Bone marrow (tissue), 2 donors: ENCODE data around the gene HSD11B2.

Experiments used
- DNase-seq, 2 donors: peaks; one replicate each; lab custom pipeline; 2025; lab: John Stamatoyannopoulos, UW

Gene HSD11B2

DNA sequence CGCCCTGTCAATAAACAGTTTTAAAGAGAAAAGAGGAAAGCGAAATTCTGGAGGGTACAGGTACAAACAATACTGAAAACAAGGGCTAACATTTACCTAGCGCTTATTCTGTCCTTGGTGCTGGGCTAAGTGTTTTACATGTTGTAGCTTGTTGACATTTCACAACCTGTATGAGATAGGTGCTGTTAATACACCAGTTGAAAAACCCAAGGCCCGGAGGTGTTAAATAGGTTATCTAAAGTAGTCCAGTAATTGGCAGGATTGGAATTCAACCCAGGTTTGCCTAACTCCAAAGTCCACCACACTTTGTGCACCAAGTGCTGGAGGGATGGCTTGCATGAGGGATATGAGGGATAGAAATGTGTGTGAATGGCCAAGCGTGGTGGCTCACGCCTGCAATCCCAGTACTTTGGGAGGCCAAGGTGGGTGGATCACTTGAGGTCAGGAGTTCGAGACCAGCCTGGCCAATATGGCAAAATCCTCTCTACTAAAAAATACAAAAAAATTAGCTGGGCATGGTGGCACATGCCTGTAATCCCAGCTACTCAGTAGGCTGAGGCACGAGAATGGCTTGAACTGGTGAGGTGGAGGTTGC, 47.1 kb downstream of the HSD11B2 start:
- no peak for DNase-seq

DNA sequence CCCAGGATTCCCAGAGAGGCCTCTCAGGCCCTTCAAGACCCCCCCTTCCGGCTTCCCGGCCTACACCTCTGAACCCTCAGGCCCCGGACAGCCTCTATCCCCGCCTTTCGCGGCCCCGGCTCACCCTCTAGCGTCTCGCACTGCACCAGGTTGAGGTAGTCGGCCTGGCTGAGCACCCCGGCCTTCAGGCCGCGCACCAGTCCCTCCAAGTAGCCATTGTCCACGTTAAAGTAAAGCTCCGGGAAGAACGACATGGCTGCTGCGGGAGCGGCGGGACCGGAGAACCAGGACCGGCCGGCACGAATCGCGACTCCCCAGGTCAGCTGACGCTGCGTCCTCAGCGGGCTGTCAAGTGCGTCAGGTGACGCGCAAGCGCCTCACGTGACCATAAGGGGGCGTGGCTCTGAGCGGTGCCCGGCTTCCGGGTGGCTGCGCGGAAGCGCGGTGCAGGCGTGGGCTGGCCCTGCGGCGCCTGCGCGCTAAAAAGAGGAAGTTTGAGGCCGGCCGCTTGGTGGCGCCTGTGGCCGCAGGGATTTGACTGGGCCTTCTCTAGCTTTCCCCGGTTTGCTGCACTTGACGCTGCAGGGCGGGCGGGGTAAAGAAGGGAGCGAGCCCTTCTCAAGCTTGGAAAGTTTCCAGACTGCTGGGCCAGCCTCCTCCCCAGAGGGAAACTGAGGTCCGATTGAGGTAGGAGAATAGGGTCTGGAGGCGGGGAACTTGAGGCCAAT, 50.1 kb downstream of the HSD11B2 start, which contains the start of gene ATP6V0D1:
Gene ATP6V0D1, minus strand, starts transcription at position 325 of the 728 bp plus-strand sequence. Its CDS starts 71 bp downstream, at position 254.
- DNase-seq = peak; percentile 95 to 96

- no peak for DNase-seq
Observed at GRCh38 chr16:67481561-67482232, 50.8 kb downstream of the HSD11B2 start.

DNA sequence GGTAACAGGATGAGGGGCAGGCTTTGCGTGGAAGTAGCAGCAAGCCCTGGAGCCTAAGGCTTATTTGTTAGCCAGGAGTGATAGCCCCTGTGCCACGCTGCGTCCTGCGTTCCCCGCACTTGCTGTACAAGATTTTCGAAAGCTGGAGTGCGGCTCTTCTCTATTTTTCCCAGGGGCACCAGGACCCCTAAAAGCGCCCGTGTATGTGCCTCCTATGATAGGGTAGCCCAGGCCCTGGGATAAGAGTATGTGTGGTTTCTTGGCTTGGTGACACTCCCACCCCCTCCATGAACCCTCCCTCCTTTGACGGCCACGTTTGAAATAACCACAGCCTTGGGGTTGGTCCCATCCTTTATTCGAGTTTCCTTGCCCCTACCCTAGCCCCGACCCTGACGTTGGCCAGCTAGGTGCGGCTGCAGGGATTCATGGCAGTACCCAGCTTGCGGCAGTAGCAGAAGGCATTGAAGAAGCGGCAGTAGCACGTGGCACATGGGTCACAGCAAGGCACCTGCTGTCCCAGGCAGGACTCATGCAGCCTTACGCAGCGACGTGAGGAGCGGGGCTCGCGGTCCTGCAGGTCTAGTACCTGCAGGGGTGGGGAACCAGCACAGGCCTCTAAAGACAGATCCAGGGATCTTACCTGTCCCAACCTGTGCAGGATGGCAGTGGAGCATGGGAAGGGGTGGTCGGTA, 51.5 kb downstream of the HSD11B2 start:
- no peak for DNase-seq

DNA sequence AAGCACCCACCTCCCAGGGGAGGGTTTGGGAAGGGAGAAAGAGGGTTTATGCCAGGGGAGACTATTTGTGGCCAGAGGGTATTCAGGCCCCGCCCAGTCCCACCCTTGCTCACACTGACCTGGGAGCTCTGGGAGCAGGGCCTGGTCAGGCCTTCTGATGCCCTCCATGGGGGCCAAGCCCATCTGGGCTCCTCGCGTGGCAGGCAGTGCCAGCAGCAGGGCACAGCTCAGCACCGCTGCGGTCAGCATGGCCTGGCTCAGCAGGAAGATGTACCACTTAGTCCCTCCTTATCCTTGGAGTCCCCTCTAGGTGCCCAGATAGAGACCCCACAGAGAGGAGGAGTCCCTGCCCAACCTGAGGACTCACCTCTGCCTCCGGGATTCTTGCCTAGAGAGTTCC, 52.2 kb downstream of the HSD11B2 start, which contains the start of gene AGRP:
Gene AGRP, minus strand, starts transcription at position 398 of the 400 bp plus-strand sequence. Its CDS starts 149 bp downstream, at position 249.
- no peak for DNase-seq

DNA sequence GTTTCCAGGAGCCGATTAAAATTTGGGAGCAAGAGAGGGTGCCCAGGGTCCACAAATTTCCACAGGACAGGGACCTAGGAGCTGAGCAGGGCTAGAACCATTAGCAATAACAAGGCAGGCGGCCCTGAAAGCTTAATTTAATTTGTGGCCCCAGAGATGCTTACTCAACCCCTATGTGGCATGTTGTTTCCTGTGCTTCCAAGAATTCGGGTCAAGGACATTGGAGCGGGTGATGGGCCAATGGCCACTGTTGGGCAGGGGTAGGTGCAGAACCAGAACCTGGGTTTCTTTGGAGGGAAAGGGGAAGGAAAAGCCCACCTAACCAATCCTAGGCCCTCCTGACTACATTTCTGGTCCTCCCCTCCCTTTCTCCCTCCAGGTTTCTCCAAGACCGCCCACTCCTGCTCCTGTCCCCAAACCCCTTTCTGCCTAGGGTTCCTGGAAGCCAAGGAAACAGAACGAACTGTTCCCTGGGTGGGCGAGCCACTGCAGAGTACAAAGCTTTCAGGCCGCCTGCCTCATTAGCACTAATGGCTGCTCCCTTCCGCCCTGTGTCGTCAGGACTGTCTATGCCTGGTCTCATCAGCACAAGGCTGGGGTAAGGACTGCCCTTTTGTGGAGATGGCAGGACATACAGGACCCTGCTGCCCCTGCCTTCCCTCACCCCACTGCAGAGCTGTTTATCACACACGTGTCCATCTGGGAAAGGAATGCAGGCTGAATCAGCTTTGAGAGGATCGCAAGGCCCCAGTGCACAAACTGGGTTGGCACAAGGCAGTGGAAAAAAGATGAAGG, 53.0 kb downstream of the HSD11B2 start:
- no peak for DNase-seq

DNA sequence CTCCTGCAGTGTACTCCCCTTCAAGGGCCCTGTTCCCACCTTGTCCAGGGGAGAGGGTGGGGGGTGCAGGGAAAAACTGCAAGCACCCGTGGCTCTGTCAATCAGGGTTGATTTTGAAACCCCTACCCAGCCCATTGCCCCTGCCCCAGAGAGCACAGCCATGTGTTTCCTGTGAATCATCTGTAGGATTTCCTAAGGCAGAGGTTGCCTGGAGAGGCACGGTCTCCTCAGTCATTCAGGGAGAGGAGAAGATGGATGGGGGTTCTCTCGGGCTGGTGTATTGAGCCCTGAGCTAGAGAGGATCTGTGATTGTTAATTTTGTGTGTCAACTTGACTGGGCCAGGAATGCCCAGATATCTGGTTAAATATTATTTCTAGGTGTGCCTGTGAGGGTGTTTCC, 55.9 kb downstream of the HSD11B2 start:
- peak in 1 of 2 donors; percentile 17 for DNase-seq
